Activated naive CD8-positive, alpha-beta T cell treated with anti-CD3 and anti-CD28 coated beads, Interleukin-2, amount 50 U/mL, for 16 hours (primary cell): ENCODE results near the gene TMEM127.
A peak's percentile ranks its signal among the peaks of the same experiment; 100 is the strongest.
"Not testable (repeated sequence)": the region's sequence is repeated elsewhere in the genome, so short reads cannot be mapped to it uniquely, and the experiment has no call there.

Experiments used
- DNase-seq: peaks from one replicate; pipeline ENCODE4 v3.0.0-alpha.2; 2020; ENCODE audit warnings: low read depth, low spot score

Gene TMEM127

DNA sequence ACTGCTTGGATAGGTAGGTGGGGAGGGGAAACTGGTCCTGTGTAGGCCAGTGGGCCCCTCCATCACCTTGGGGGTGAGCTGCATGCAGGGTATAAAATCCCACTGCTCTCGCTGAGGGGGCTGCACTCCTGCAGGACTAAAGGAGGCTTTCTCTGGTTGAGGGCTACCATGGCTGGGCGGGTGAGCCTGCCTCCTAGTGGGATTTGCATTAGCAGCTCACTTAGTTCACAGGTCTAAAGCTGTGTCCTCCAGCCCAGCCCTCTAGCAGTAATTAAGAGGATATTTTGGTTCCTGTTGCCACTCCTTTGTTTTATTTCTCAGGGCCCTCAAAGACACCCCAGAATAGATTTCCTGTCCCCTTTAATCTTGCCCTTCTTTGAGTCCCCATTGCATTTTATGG, 24.6 kb downstream of the TMEM127 start:
- DNase-seq, result no peak

DNA sequence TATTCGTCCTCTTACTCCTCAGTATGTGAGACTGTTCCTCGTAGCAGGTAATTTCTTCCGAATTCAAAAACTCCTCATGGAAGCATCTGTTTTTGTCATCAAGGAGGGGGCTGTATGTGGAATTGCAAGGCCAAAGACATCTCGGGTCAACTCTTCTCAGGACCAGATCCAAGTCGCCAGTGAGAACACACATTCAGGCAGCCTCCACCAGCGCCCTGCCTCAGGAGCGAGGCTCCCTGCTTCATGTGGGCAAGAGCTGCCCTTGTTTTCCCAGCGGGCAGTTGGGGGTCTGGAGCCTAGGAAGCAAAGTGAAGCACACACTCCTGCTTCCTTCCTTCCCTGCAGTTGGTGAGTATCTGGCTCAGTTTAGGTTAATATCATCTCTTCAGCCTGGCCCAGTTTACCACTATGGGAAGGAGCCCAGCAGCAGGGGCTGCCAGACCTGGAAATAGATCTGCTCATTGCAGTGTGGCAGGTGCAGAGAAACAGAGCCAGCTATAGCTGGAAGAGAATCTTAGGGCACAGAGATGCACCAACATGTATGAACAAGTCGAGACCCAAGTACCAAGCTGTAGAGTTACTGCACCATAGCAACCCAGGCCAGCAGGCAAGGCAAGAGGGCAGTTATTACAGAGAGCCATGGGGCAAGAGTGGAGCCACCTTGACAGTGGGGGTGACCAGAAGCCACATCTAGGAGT, 25.3 kb downstream of the TMEM127 start:
- DNase-seq, result no peak

DNA sequence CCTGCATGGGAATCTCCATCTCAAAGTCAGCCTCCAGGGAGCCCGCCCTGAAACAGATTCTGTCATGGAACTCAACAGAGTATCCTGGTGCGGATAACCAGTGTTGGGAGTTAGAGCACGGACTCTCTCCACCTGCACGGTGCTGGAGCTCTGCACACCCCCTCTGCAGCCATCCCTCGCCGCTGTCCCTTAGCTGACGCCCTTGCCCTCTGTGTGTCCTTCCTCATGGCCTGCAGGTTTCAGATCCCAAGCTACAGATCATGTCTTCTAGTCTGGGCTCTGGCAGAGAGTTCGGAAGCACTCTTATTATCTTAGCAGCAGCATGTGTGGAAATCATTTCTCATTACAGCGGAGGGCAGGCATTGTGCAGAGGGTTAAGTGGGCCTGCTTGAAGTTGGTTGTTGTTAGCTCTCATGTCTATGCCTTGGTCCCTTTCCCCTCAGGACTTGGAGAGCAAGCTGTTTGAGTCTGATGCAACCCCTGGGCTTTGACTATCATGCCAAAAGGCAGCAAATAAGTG, 26.0 kb downstream of the TMEM127 start:
- no peak for DNase-seq

DNA sequence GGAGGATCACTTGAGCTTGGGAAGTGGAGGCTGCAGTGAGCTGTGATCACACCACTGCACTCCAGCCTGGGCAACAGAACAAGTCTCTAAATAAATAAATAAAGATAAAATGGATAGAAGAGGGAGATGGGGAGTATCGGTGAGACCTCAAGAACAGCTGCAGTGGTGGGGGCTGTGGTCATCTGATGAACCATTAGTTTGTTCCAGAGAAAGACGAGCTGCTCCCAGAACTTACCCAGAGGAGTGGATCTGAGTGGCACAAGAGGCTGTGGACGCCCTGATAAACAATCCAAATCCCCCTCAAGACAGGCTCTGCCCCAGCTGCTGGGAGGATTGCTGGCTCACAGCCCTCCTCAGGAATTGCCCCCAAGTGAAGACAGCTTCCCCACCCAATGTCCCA, 26.7 kb downstream of the TMEM127 start:
- no peak for DNase-seq

DNA sequence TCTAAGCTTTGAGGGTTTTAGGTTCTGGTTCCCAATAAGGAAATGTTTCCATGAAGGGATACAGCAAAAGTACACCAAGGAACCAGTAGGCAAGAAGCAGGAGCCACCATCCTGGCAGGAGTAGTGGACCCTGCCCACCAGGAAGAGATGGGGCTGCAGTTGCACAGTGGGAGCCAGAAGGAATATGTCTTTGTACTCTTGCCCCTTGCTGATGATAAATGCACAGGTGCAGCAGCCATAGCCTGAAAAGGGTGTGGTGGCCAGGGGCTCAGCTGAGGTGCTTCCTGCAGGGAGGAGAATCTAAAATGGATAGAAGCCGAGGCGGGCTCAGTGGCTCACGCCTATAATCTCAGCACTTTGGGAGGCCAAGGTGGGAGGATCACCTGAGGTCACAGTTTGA, 27.5 kb downstream of the TMEM127 start:
- no peak for DNase-seq

DNA sequence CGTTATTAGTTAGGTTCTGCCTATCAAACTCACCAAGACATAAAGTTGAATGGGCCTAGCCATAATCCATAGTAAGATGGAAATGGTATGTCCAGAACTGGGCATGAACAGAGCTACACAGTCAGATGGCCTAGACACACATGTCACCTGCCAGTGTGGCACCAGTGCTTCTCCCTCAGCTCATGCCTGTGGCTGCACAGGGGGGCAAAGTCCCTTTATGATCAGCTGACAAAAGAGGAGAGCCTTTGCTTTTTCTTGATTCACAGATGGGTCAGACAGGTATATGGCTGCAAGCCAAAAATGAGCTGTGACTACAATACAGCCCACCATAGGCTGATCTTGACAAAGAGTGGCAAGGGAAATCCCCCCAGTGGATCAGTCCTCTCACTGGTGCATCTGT, 28.9 kb downstream of the TMEM127 start:
- no peak for DNase-seq

DNA sequence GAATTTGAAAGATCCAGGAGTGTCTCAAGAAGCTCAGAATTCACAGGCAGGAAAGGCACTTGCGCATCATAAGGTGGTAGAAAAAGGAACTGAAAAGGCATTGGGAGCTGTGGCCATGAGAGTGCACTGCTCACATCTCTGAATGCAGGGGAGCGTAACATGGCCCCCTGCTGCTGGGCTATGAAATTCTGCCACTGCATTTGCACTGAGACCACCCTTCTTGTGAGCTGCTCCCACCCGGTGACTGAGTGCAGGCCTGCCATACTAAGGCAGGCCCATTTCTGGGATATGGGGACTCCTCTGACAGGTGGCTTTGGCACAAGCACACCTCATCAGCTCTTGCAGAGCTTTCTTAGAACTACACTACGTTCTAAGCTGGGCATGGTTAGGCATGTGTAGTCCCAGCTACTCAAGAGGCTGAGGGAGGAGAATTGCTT, 31.9 kb downstream of the TMEM127 start:
- DNase-seq, result no peak

DNA sequence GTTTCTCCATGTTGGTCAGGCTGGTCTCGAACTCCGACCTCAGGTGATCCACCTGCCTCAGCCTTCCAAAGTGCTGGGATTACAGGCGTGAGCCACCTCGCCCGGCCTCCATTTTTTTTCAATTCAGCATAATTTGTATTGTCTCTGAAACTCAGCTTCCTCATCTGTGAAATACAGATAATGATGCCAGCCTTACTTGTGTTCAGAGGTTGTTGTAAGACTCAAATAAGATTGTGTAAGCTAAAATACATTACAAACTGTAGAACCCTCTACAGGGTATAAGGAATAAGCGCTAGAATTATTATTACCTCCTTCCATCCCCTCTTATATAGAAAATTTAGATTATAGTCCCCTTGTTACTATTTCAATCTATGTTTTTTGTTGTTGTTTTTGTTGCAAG, 32.4 kb downstream of the TMEM127 start:
- no peak for DNase-seq

DNA sequence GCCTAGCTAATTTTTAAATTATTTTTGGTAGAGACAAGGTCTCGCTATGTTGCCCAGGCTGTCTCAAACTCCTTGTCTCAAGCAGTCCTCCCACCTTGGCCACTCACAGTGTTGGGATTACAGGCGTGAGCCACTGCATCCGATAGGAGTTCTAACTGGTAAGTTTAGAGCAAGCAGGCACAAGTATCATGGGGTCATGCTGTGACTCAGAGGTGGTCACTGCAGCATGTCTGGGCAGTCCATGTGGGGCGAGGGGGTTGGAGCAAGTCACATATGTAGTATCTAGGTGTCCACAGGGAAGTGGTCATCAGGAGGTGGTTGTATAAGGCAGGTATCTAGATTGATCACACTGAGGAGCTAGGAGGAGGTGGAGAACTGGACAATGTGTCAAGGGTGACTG, 34.5 kb downstream of the TMEM127 start:
- DNase-seq, result no peak

DNA sequence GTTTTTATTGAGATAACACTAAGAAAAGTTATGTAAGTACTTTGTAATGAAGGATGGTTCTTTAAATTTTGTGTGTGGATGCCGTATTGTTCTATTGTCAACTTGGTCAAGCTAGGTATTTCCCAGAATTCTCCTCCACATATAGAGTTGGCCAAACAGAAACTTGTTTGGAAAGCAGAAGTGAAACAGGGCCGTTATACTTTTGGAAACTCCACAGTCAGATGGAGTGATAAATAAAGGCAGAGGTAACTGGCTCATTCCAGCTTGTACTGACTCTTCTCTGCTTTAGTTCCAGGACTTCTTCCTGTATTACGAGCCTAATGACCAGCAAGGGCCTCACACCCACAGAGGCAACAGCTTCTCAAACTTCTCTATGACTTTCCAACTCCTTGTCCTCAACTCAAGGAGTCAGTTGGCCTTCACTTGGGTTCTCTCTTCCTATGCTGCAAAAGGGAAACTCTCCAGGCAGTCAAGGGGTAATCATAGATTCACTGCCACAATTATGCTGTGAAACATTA, 40.7 kb downstream of the TMEM127 start:
- no peak for DNase-seq

DNA sequence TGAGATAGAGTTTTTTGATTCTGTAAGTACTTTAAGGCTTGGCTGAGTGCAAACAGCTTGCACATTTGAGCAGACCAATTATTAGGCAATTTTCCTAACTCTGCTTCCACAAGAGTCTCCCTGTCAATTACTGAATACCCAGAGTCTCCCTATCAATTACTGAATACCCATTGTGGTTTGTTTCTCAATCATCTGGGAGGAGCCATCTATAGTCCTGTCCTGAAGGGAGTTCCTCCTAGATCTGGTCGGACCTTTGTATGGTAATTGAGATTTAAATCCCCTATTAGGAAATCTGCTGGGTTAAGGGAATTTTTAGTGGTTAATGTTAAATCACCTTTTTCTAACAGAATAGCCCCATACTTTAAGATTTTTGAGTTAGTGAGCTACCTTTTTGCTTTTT, 44.7 kb downstream of the TMEM127 start:
- DNase-seq, result not testable (repeated sequence)

DNA sequence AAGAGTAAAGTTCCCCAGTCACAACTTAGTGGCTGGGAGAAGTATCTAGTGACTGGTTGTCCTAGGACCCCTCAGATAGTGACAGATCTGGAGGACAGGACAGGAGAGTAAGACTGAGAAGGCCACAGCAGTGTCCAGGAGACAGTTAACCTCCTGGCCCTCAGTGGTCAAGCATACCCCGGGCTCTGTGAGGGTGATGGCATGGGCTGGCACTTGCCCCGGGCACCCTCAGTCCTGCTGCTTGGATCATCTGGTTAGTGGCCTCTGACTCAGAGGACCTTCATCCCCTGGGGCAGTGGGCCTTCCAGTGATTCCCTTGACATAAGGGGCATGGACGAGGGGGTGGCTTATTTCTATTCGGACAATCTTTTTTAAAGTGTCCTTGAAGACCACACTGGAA, 45.8 kb downstream of the TMEM127 start:
- DNase-seq, result not testable (repeated sequence)

DNA sequence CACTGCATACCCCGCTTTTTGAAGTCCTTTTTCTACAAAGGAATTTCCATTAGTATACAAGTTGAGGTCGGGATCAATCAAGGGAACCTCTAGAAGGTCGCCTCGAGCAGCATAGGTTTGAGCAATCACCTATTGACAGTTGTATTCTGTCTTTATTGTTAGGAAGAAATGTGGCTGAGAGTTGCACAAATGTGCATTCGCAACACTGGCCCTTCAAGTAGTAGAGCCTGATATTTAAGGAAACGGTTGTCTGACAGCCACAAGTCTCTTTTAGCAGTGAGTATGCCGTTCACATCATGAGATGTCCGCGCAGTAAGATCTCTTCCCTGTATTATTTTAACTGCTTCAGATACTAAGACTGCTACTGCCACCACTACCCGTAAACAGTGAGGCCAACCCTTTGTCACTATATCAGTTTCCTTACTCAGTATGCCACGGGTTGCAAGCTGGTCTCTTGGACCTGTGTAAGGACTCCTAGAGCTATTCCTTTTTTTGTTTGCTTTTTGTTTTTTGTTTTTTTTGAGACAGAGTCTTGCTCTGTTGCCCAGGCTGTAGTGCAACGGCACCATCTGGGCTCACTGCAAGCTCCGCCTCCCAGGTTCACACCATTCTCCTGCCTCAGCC, 47.2 kb downstream of the TMEM127 start:
- DNase-seq, result no peak

DNA sequence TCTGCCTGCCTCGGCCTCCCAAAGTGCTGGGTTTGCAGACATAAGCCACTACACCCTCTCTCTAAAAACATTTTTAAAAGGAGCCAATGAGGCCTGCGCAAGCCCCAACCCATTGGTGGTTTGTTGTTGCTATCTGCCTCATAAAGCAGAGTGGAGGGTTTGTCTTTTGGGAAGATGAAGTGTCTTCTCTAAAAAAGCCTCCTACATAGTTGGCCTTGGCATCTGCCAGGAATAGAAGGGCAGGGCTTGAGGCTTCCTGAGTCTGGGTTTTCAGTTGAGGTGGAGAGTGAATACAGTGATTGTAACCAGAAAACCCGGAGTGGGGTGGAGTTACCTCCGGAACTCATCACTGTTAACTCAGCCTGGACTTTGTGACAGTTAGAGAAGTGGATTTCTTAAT, 51.2 kb downstream of the TMEM127 start:
- DNase-seq, result no peak

DNA sequence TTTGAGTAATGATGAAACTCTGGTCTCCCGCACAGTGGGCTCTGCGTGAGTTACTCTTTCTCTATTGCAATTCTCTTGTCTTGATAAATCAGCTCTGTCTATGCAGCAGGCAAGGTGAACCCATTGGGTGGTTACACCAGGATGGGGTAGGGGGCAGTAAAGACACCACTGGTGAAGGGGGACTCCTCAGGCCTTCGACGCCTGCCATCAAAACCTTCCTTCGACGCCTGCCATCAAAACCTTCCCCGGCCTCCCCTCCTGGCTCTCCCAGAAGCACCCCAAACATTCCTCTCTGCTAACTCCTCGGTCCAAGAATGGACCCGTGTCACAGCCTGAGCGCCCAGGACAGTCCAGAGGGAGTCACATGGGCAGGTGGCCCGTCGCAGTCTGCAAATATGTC, 52.4 kb downstream of the TMEM127 start:
- no peak for DNase-seq

DNA sequence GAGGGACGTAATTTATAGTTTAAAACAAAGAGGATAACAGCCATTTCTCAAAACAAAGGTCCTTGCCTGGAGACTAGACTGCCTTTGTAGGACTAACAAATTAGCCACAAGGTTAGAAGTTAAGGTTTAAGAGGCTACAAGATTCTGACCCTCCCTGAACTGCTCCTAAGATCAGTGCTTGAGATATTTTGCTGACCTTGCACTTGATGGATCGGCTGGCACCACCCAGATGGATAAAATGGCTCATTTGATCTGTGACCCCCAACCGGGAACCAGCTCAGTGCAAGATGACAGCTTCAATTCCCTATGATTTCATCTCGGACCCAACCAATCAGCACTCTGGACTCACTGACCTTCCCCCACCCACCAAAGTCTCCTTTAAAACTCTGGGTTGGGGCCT, 53.5 kb downstream of the TMEM127 start:
- DNase-seq, result no peak

DNA sequence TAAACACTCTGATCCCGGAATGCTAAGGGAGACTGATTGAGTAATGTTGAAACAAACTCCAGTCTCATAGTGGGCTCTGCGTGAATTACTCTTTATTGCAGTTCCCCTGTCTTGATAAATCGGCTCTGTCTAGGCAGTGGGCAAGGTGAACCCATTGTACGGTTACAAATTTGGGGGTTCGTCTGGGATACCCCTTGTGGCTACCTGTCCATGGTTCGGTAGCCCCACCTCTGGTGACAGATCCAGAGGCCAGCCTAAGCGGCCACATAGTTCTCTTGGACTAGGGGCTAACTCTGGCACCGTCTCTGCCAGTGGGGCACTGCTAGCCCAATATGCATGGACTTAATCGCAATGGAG, 56.1 kb downstream of the TMEM127 start:
- DNase-seq, result no peak

DNA sequence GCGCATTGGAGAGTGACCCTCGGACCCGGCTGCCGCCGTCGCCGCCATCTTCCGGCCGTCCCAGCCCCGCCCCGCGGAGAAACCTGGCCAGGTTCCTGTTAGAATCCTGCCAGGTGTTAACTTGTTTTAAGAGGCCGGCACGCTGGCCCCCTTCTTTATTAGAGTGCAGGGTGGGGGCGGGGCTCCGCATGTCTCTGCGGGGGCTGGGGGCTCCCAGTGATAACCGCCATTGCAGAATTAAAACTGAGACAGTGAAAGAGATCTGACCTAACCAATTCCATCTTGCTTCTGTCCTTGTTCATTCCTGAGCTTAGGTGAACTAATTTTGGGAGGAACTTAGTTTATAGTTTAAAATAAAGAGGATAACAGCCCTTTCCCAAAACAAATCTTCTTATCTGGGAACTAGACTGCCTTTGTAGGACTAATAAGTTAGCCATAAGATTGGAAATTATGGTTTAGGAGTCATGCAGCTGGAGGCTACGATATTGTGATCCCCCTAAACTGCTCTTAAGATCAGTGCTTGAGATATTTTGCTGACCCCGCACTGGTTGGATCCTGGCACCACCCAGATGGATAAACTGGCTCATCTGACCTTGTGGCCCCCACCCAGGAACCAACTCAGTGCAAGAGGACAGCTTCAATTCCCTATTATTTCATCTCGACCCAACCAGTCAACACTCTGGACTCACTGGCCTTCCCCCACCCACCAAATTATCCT, 56.6 kb downstream of the TMEM127 start:
- DNase-seq, result no peak

DNA sequence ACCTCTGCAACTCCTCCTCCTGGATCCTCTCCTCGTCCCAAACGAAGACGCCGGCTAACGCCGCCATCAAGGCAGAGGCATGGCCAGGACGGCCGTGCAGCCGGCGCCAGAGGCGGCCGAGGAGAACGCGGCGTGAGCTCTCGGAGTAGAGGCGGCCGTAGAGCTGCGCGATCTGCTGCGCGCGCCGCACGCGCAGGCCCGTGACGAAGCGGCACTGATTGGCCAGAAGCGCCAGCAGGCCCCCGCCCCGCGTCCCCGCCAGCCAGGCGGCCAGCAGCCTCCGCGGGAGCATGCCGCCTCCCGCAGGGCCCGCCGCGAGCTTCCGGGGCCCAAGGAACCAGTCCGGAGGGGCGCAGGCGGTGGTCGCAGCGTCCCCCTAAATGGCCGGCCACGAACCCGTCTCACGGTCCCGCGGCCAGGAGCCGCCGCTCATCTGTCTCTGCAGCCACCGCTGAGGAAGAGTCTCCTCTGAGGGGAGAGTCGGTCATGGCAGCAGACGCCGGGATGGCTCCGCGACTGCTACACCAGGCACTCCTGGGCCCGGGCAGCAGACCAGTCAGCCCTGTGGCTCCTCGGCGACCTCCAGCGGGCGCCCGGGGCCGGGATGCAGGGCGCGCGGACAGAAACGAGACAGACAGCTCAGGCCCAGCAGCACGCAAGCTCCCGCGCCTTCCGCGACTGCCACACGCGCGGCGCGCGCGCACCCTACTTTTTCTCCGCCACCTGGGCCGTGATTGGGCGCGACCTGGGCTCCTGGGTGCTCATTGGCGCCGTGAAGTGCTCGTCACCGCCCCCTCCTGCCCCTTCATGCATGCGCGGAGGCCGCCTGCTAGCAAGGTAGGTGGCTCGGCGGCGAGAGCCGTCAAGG, 57.4 kb downstream of the TMEM127 start, which contains the start of gene STARD7:
TSS of gene STARD7 (minus strand) at position 685 of the 868 bp plus-strand sequence. CDS start at position 292, 393 bp downstream.
- DNase-seq, result peak; percentile 97

DNA sequence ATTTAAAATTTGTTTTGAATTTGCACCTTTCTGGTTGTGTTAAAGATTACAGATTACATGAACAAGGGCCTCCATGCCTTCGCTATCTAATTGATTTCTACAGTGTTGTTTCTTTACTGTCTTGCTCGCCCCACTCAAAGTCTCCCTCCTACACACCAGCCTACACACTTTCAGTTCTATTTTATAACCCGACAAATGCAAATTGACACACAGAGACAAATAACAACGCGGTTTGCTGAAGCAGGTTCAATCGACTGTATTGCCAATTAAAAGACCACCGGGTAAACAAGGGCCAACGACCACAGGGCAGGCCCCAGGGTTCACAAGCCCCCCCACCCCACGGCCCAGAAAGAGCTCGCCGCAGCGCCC, 58.0 kb downstream of the TMEM127 start:
- no peak for DNase-seq

DNA sequence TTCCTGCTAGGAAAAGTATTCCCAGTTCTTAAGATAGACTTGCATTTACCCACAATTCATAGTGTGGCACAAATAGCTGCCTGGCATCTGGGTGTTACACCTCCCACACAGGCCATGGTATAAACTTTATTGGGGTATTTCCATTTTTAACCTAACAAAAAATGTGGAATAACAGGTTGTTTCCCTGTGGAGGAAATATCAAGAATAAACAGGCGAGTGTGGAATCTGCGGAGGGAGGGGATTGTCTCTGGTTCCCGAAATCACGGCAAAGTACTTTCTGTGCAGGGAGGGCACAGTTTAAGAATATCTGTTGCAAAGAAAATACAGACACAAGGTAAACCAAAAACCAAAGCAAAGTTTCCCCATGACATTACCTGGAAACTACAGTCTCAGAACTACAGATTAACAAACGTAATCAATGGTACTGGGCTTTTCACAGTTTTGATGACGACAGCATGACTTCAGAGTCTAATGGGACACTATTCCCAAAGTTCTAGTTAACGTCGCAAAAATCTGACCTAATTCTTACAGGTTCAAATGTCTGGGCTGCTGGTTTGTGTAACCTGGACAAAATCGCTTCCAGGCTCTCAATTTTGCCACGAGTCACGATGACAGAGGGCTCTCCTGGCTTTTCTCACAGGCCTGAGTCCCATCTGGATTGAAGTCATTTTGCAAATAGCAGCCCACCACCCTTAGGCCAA, 58.6 kb downstream of the TMEM127 start:
- no peak for DNase-seq
